ENCODE results near the gene KLF7.
A peak's percentile ranks its signal among the peaks of the same experiment; 100 is the strongest.

The KLF7 gene

GRCh38 chr2:207046724-207047123 is 119.0 kb downstream of the KLF7 start:
- ChIA-PET POLR2A (no interaction called here), CTCF (interaction anchor here (1.2 kb wide), 1 partner anchor 58 kb away, joined by 4 read pairs; no protein-coding TSS in a partner anchor)
- DNase-seq (ENCODE audit: extremely low spot score) = peak; percentile 14
- peak; percentile 39 for TF ChIP-seq CTCF (IDR thresholded peaks at IDR 0.05; ENCODE audit: control extremely low read depth, extremely low read depth, low read depth, missing control alignments)

- no peak for DNase-seq (ENCODE audit: extremely low spot score)
- CTCF ChIA-PET = no interaction called here
- TF ChIP-seq CTCF (IDR thresholded peaks at IDR 0.05; ENCODE audit: control extremely low read depth, extremely low read depth, low read depth, missing control alignments) = no peak
- POLR2A ChIA-PET = no interaction called here
These were observed 120.2 kb downstream of the KLF7 start for GRCh38 chr2:207045531-207045930.

GRCh38 chr2:207044379-207045362 is 121.1 kb downstream of the KLF7 start:
- POLR2A ChIA-PET = no interaction called here
- TF ChIP-seq CTCF (IDR thresholded peaks at IDR 0.05; ENCODE audit: control extremely low read depth, extremely low read depth, low read depth, missing control alignments) = no peak
- no peak for DNase-seq (ENCODE audit: extremely low spot score)
- CTCF ChIA-PET = no interaction called here

DNA sequence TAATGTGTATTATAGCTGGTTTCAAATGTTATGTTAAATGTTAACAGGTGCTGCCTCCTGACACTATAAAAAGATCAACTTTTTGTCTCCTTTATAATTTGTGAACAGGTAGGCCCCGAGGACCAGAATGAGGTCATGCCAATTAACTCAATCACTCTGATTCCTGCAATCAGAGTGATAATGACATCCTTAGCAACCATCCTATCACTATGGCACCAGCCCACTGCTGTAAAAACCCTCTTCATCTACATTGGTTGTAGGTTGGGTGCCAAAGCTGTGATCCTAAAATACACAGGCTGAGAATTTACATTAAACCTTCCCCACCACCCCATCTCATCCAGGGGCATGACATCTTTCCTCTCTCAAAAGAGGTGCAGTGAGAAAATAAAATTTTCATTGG is 122.9 kb downstream of the KLF7 start:
- CTCF ChIA-PET = interaction anchor here (1.0 kb wide), 1 partner anchor 10 kb away, joined by 3 read pairs; no protein-coding TSS in a partner anchor
- no peak for DNase-seq (ENCODE audit: extremely low spot score)
- TF ChIP-seq CTCF (IDR thresholded peaks at IDR 0.05; ENCODE audit: control extremely low read depth, extremely low read depth, low read depth, missing control alignments) = no peak
- POLR2A ChIA-PET = no interaction called here

GRCh38 chr2:207041786-207042554 is 123.8 kb downstream of the KLF7 start:
- no peak for TF ChIP-seq CTCF (IDR thresholded peaks at IDR 0.05; ENCODE audit: control extremely low read depth, extremely low read depth, low read depth, missing control alignments)
- CTCF ChIA-PET = interaction anchor here (1.0 kb wide), 1 partner anchor 10 kb away, joined by 3 read pairs; no protein-coding TSS in a partner anchor
- no peak for DNase-seq (ENCODE audit: extremely low spot score)
- POLR2A ChIA-PET = no interaction called here

DNA sequence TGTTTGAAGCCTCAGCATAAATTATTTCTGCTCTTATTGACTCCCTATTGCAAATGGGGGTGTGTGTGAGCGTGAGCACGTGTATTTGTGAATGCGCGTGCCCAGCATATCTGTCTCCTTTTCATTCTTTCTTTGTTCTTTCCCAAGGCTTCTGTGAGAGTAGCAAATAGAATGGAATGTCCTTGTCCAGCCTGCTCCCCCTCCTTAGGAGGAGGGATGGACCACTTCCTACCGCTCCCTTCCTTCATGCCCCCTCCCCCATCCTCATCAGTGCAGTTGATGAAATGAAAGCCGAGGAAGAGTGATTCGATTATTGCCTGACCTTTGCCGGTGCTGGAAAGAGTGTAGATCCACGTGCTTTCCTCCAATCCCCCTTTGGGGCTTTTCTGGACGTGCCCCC is 124.5 kb downstream of the KLF7 start:
- no peak for TF ChIP-seq CTCF (IDR thresholded peaks at IDR 0.05; ENCODE audit: control extremely low read depth, extremely low read depth, low read depth, missing control alignments)
- CTCF ChIA-PET = no interaction called here
- DNase-seq (ENCODE audit: extremely low spot score) = no peak
- POLR2A ChIA-PET = no interaction called here
